Activated CD8-positive, alpha-beta T cell treated with anti-CD3 and anti-CD28 coated beads for 36 hours (primary cell): ENCODE results near the gene PRG3. TPM values are rescaled to one million over a fixed set of nuclear protein-coding genes. Genes with fewer than 3 reads are reported as not detected.

Experiments used
- ATAC-seq: fragments of 200-7000 bp; cut with Tn5 transposase; one replicate; pipeline ENCODE4 v1.10.0; 2021; ENCODE audit warnings: mild to moderate bottlenecking, moderate library complexity
- CTCF ChIA-PET: fragments of 350-600 bp; sonication (Branson Sonifier 250); formaldehyde crosslinking; loops from one replicate; lab custom pipeline; 2021; ENCODE audit warnings: antibody characterized with exemption; lab: Charles Lee
- POLR2A ChIA-PET: fragments of 350-600 bp; sonication (Branson Sonifier 250); formaldehyde crosslinking; loops from one replicate; lab custom pipeline; 2021; ENCODE audit warnings: antibody characterized with exemption; lab: Charles Lee
- DNase-seq: peaks from one replicate; pipeline ENCODE4 v3.0.0-alpha.2; 2020
- H3K27ac Mint-ChIP-seq: one replicate; pipeline ENCODE4 v1.8.0; 2021; ENCODE audit warnings: mild to moderate bottlenecking, mixed read lengths
- H3K27me3 Mint-ChIP-seq: one replicate; pipeline ENCODE4 v1.8.0; 2021; ENCODE audit warnings: mixed read lengths
- H3K36me3 Mint-ChIP-seq: one replicate; pipeline ENCODE4 v1.8.0; 2021; ENCODE audit warnings: low read depth, mixed read lengths
- H3K4me1 Mint-ChIP-seq: one replicate; pipeline ENCODE4 v1.8.0; 2021; ENCODE audit warnings: low read depth, mixed read lengths
- H3K4me3 Mint-ChIP-seq: one replicate; pipeline ENCODE4 v1.8.0; 2021; ENCODE audit warnings: mild to moderate bottlenecking, moderate library complexity, mixed read lengths
- H3K9me3 Mint-ChIP-seq: one replicate; pipeline ENCODE4 v1.8.0; 2021; ENCODE audit warnings: mixed read lengths
- intact Hi-C: fragments of 100-400 bp; cut with micrococcal nuclease; formaldehyde crosslinking; loops from one replicate; pipeline ENCODE4 v1.10.0; 2022
- total RNA-seq, 2 experiments: library from RNA; stranded (reverse); gene quantifications; one replicate each; pipeline ENCODE4 v1.2.3, GENCODE V29; 2021
- TF ChIP-seq, protein P1 (sequence below): fragments of 200-600 bp; IDR thresholded peaks from one replicate; pipeline ENCODE4 v1.8.0; 2022; ENCODE audit warnings: antibody characterized with exemption, mild to moderate bottlenecking

PRG3 gene
- total RNA-seq, 2 experiments from 2014 or later: not detected

DNA sequence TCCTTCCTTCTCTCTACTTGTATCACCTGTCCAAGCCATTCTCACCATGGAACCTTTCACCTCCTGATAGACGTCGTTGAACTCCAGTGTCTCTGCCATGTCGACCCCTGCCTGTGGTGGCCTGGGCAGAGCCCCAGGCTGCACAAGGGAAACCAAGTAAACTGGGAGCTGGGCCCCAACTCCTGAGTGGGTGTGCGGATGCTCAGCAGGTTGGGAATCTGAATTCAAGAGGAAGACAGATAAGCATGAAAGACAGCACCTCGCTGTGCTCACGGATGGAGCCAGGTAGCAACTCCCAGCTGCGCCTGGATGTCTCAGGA lies 46.0 kb downstream of the PRG3 start:
- H3K27ac Mint-ChIP-seq: peak overlapping the region; percentile 100

DNA sequence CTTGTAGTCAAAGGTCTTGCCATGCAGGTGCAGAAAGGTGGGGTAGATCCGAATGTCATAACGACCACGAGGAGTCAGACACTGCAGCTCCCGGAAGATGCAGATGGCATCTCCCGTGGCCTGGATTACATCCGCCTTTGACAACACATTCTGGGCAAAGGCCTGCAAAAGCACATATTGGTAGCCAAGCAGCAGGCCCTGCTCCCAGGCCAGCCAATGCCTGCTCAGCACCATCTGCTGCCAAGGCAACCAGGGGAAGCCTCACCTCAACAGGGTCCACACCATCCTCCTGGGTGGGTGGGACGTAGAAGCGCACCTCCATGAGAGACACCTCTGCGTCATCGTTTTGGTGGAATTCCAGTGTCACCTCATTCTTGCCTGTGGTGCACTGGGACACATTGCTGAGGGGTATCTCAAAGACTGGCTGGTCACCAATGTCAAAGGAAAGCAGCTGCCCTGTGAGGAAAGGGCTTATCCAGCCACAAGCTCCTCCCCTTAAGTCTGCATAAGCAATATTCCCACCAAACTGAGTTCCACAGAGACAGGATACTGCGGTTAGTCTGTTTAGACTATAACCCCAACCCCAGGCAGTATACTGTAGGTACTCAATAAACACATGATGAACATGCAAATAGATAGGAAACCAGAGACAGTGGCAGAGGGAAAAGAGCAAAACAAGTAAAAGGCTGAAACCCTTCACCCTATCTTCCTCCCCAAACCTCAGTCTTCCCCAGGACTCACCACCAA lies 48.1 kb downstream of the PRG3 start:
- POLR2A ChIA-PET: interaction anchor here (0.8 to 4.5 kb wide), 2 partner anchors 7 to 63 kb away, joined by 3 to 63 read pairs; partner anchors contain the start of gene TNKS1BP1
- DNase-seq (no peak), ATAC-seq (no peak)
- Mint-ChIP-seq H3K27ac (peak overlapping the region; percentile 21), H3K27me3 (no peaks in the 10 kb centered on the region), H3K36me3 (peaks cover 74% of the 10 kb centered on the region), H3K9me3 (no peaks in the 10 kb centered on the region), H3K4me1 (peaks cover 55% of the 10 kb centered on the region), H3K4me3 (no peak overlapping the region)
- CTCF ChIA-PET: interaction anchor here (1.3 to 1.5 kb wide), 2 partner anchors 13 to 125 kb away, joined by 3 to 4 read pairs; no protein-coding TSS in a partner anchor
- TF ChIP-seq, protein P1, sequence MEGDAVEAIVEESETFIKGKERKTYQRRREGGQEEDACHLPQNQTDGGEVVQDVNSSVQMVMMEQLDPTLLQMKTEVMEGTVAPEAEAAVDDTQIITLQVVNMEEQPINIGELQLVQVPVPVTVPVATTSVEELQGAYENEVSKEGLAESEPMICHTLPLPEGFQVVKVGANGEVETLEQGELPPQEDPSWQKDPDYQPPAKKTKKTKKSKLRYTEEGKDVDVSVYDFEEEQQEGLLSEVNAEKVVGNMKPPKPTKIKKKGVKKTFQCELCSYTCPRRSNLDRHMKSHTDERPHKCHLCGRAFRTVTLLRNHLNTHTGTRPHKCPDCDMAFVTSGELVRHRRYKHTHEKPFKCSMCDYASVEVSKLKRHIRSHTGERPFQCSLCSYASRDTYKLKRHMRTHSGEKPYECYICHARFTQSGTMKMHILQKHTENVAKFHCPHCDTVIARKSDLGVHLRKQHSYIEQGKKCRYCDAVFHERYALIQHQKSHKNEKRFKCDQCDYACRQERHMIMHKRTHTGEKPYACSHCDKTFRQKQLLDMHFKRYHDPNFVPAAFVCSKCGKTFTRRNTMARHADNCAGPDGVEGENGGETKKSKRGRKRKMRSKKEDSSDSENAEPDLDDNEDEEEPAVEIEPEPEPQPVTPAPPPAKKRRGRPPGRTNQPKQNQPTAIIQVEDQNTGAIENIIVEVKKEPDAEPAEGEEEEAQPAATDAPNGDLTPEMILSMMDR: no peak
- intact Hi-C loops: no loop called here

More for the DNA sequence above, 46.0 kb downstream of the PRG3 start:
- no peak for ATAC-seq
- TF ChIP-seq, protein P1: no peak
- ChIA-PET CTCF (interaction anchor here (1.0 kb wide), 1 partner anchor 10 kb away, joined by 4 read pairs; the partner anchor contains the start of gene TNKS1BP1), POLR2A (interaction anchor here (0.8 to 4.5 kb wide), 4 partner anchors 10 to 123 kb away, joined by 3 to 63 read pairs (median 4); partner anchors contain the start of gene TNKS1BP1)
- Mint-ChIP-seq H3K36me3 (peaks cover 54% of the 10 kb centered on the region), H3K27me3 (no peaks in the 10 kb centered on the region), H3K9me3 (no peaks in the 10 kb centered on the region), H3K4me3 (peak overlapping the region; percentile 96), H3K4me1 (peaks cover 50% of the 10 kb centered on the region)
- DNase-seq: no peak
- intact Hi-C loops: no loop called here

DNA sequence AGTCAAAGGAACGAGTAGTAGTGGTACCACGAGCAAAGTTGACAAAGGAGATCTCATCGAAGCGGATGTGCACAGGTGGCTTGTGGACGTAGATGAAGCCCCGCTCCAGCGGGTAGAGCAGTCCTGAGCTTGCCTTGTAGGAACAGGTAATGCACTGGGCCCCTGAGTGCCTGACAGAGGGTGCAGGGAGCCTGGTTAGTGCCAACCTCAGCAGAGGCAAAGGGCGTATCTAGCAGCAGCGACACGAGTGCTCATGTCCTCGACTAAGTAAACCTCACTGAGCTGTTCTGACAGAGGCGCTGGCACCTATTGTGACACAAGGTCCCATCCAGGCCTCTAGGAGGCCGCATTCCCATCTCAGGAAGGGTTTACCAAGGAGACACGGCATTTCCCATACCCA lies 49.2 kb downstream of the PRG3 start:
- TF ChIP-seq, protein P1: no peak
- no peaks in the 10 kb centered on the region for H3K9me3 Mint-ChIP-seq
- POLR2A ChIA-PET: interaction anchor here (0.8 to 1.4 kb wide), 2 partner anchors 11 to 96 kb away, joined by 3 read pairs; no protein-coding TSS in a partner anchor
- H3K27ac Mint-ChIP-seq: no peak overlapping the region
- peaks cover 64% of the 10 kb centered on the region for H3K4me1 Mint-ChIP-seq
- CTCF ChIA-PET: interaction anchor here (1.1 kb wide), 1 partner anchor 19 kb away, joined by 3 read pairs; no protein-coding TSS in a partner anchor
- H3K4me3 Mint-ChIP-seq: no peak overlapping the region
- no peak for DNase-seq
- no peak for ATAC-seq
- intact Hi-C loops: no loop called here
- peaks cover 86% of the 10 kb centered on the region for H3K36me3 Mint-ChIP-seq
- no peaks in the 10 kb centered on the region for H3K27me3 Mint-ChIP-seq

DNA sequence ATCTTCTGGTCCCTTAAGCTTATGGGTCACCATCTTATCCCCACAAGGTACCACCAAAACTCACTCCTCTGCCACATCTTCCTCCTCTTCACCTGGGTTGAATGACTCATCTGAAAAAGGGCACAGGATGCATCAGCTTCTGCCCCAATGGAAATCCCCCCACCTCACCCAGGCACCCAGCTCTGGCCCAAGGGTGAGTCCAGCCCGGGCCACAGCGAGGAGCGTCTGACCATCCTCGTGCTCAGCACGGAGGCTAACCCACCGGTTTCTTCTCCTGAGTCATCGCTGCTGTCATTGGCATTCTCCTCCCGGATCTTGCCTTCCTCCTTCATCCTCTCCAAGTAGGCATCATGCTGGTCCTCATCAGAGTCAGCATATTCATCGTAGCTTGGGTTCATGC lies 50.9 kb downstream of the PRG3 start:
- Mint-ChIP-seq H3K27ac (peak overlapping the region; percentile 80), H3K4me1 (peaks cover 70% of the 10 kb centered on the region), H3K4me3 (no peak overlapping the region), H3K27me3 (no peaks in the 10 kb centered on the region), H3K36me3 (peaks cover 97% of the 10 kb centered on the region), H3K9me3 (no peaks in the 10 kb centered on the region)
- POLR2A ChIA-PET: interaction anchor here (0.7 kb wide), 1 partner anchor 16 kb away, joined by 3 read pairs; no protein-coding TSS in a partner anchor
- intact Hi-C loops: no loop called here
- CTCF ChIA-PET: interaction anchor here (1.0 to 1.4 kb wide), 3 partner anchors 13 to 470 kb away, joined by 3 to 4 read pairs (median 3); no protein-coding TSS in a partner anchor
- DNase-seq (peak; percentile 46), ATAC-seq (peak; percentile 19)
- TF ChIP-seq, protein P1: no peak

DNA sequence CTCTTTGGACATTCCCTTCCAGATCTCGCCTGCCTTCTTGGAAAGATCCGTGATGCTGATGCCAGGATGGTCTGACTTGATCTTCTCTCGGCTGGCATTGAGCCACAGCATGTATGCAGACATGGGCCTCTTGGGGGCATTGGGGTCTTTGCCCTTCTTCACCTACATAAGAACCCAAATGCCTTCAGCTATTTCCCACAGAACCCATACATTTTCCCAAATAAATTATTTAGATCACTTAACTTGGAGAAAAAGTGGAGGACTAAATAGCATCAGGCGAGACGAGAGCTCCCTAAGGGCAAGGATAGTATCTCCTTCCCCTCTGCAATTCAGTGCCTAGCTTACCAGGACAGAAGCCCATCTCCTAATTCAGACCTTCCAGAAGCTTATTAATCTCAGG lies 53.2 kb downstream of the PRG3 start:
- DNase-seq (no peak), ATAC-seq (no peak)
- TF ChIP-seq, protein P1: no peak
- Mint-ChIP-seq H3K4me3 (no peak overlapping the region), H3K27ac (peak overlapping the region; percentile 4), H3K9me3 (no peaks in the 10 kb centered on the region), H3K4me1 (peaks cover 60% of the 10 kb centered on the region), H3K27me3 (no peaks in the 10 kb centered on the region), H3K36me3 (peaks cover 74% of the 10 kb centered on the region)
- POLR2A ChIA-PET: no interaction called here
- CTCF ChIA-PET: no interaction called here
- intact Hi-C loops: no loop called here
